HepG2 (cell line): ENCODE measurements around the gene ID3. TPM values are rescaled to one million over a fixed set of nuclear protein-coding genes. Genes with fewer than 3 reads are reported as not detected.

Experiments
- CSRNP2 ChIP-seq: sonication (generic); formaldehyde crosslinking; conservative IDR thresholded peaks from 2 replicates; pipeline ENCODE4 v1.8.0; 2022; ENCODE audit warnings: low read depth, missing genetic modification reagents
- ELF3 ChIP-seq: IDR thresholded peaks from 2 replicates; pipeline ENCODE4 v1.6.1; 2016; ENCODE audit warnings: missing genetic modification reagents, missing compliant biosample characterization
- ELF4 ChIP-seq: sonication (generic); formaldehyde crosslinking; IDR thresholded peaks from 2 replicates; pipeline ENCODE4 v1.5.0; 2020; ENCODE audit warnings: missing genetic modification reagents, mild to moderate bottlenecking, moderate library complexity, borderline replicate concordance
- ERF ChIP-seq: IDR thresholded peaks from 2 replicates; pipeline ENCODE4 v1.6.1; 2018; ENCODE audit warnings: missing biosample characterization, missing genetic modification reagents
- HMG20B ChIP-seq: conservative IDR thresholded peaks from 2 replicates; pipeline ENCODE4 v1.6.1; 2016; ENCODE audit warnings: missing genetic modification reagents, missing compliant biosample characterization
- HOXA5 ChIP-seq: sonication (generic); formaldehyde crosslinking; IDR thresholded peaks from 2 replicates; pipeline ENCODE4 v1.4.0; 2020; ENCODE audit warnings: missing genetic modification reagents
- JUNB ChIP-seq: sonication (generic); formaldehyde crosslinking; IDR thresholded peaks from 2 replicates; pipeline ENCODE4 v1.8.0; 2022; ENCODE audit warnings: missing genetic modification reagents, mild to moderate bottlenecking, borderline replicate concordance
- MED1 ChIP-seq: sonication (generic); formaldehyde crosslinking; IDR thresholded peaks from 2 replicates; pipeline ENCODE4 v1.4.0; 2020; ENCODE audit warnings: missing genetic modification reagents
- NR1H2 ChIP-seq: sonication (generic); formaldehyde crosslinking; IDR thresholded peaks from 2 replicates; pipeline ENCODE4 v1.8.1; 2022; ENCODE audit warnings: low read depth, missing genetic modification reagents, borderline replicate concordance
- SALL2 ChIP-seq: sonication (generic); formaldehyde crosslinking; IDR thresholded peaks from 2 replicates; pipeline ENCODE4 v1.8.1; 2023; ENCODE audit warnings: mild to moderate bottlenecking, missing genetic modification reagents, inconsistent platforms
- SP140L ChIP-seq: sonication (generic); formaldehyde crosslinking; IDR thresholded peaks from 2 replicates; pipeline ENCODE4 v1.4.0; 2020; ENCODE audit warnings: missing genetic modification reagents, borderline replicate concordance
- SRSF4 ChIP-seq: fragments of 200-400 bp; formaldehyde crosslinking; IDR thresholded peaks from one replicate; pipeline ENCODE4 v1.6.1; 2018; ENCODE audit warnings: mild to moderate bottlenecking, low read depth, low read length, moderate library complexity; ENCODE audit not compliant: poor library complexity, severe bottlenecking
- TCF7 ChIP-seq: sonication (generic); IDR thresholded peaks from 2 replicates; pipeline ENCODE4 v1.6.1; 2016; ENCODE audit warnings: antibody characterized with exemption, low read depth
- THAP11 ChIP-seq: IDR thresholded peaks from 2 replicates; pipeline ENCODE4 v1.6.1; 2016; ENCODE audit warnings: missing biosample characterization, missing genetic modification reagents
- TP53 ChIP-seq: sonication (generic); formaldehyde crosslinking; conservative IDR thresholded peaks from 2 replicates; pipeline ENCODE4 v1.4.0; 2020; ENCODE audit warnings: missing genetic modification reagents
- TRIM24 ChIP-seq: sonication (generic); formaldehyde crosslinking; IDR thresholded peaks from 2 replicates; pipeline ENCODE4 v1.8.0; 2022; ENCODE audit warnings: mild to moderate bottlenecking, missing genetic modification reagents
- YEATS4 ChIP-seq: sonication (generic); formaldehyde crosslinking; IDR thresholded peaks from 2 replicates; pipeline ENCODE4 v1.4.0; 2020; ENCODE audit warnings: missing genetic modification reagents, borderline replicate concordance
- ZBTB4 ChIP-seq: sonication (generic); formaldehyde crosslinking; IDR thresholded peaks from 2 replicates; pipeline ENCODE4 v1.4.0; 2020; ENCODE audit warnings: missing genetic modification reagents, mild to moderate bottlenecking, borderline replicate concordance
- ZC3H13 ChIP-seq: sonication (generic); formaldehyde crosslinking; IDR thresholded peaks from 2 replicates; pipeline ENCODE4 v1.8.1; 2023; ENCODE audit warnings: mild to moderate bottlenecking, missing genetic modification reagents, moderate library complexity
- ZNF205 ChIP-seq: IDR thresholded peaks from 2 replicates; pipeline ENCODE4 v1.6.1; 2018; ENCODE audit warnings: missing biosample characterization, missing genetic modification reagents
- ZNF292 ChIP-seq: sonication (generic); formaldehyde crosslinking; IDR thresholded peaks from 2 replicates; pipeline ENCODE4 v1.8.1; 2022; ENCODE audit warnings: mild to moderate bottlenecking, low read depth, missing genetic modification reagents, borderline replicate concordance
- ZNF343 ChIP-seq: sonication (generic); formaldehyde crosslinking; IDR thresholded peaks from 2 replicates; pipeline ENCODE4 v1.4.0; 2020; ENCODE audit warnings: mild to moderate bottlenecking, missing genetic modification reagents
- ZNF530 ChIP-seq: sonication (generic); formaldehyde crosslinking; IDR thresholded peaks from 2 replicates; pipeline ENCODE4 v1.5.0; 2020; ENCODE audit warnings: low read depth, mild to moderate bottlenecking, missing genetic modification reagents
- polyA plus RNA-seq, 8 experiments: library from polyadenylated mRNA; depleted of rRNA in 3 of 8; stranded (reverse) in 7 of 8; unstranded in 1 of 8; fragments of >200 nt; fragmentation: Illumina TruSeq in 4 of 8; extraction: Trizol in 4 of 8; gene quantifications; 2 replicates each; pipeline versions ENCODE4 v1.2.1 to v1.2.3, GENCODE V29; 2011 to 2016; ENCODE audit warnings: low read depth in 4 of 8, missing spikeins in 1 of 8, mixed read lengths in 1 of 8; ENCODE audit not compliant: insufficient read depth in 1 of 8
- total RNA-seq, 5 experiments: library from RNA; depleted of rRNA; stranded (reverse); fragments of >200 nt; fragmentation: Illumina TruSeq; extraction: Trizol; gene quantifications; 2 replicates each; pipeline ENCODE4 v1.2.3, GENCODE V29; 2016; ENCODE audit warnings: low read depth in 1 of 5
- TF ChIP-seq, protein P1 (sequence below): sonication (generic); formaldehyde crosslinking; conservative IDR thresholded peaks from 2 replicates; pipeline ENCODE4 v1.4.0; 2020; ENCODE audit warnings: missing genetic modification reagents
- TF ChIP-seq, protein P2 (sequence below): conservative IDR thresholded peaks from 2 replicates; pipeline ENCODE4 v1.6.1; 2018; ENCODE audit warnings: missing genetic modification reagents

Gene ID3
- total and polyA plus RNA-seq, 2 of the 13 experiments (the other 11 are each of a cell fraction or from before 2014, with no cell fraction given), result 64.8 to 115 TPM

- TF ChIP-seq, protein P1, sequence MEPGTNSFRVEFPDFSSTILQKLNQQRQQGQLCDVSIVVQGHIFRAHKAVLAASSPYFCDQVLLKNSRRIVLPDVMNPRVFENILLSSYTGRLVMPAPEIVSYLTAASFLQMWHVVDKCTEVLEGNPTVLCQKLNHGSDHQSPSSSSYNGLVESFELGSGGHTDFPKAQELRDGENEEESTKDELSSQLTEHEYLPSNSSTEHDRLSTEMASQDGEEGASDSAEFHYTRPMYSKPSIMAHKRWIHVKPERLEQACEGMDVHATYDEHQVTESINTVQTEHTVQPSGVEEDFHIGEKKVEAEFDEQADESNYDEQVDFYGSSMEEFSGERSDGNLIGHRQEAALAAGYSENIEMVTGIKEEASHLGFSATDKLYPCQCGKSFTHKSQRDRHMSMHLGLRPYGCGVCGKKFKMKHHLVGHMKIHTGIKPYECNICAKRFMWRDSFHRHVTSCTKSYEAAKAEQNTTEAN (CRISPR knock-in tag), result no peak
- TF ChIP-seq NR1H2 (CRISPR knock-in tag), result no peak
- TF ChIP-seq, protein P2, sequence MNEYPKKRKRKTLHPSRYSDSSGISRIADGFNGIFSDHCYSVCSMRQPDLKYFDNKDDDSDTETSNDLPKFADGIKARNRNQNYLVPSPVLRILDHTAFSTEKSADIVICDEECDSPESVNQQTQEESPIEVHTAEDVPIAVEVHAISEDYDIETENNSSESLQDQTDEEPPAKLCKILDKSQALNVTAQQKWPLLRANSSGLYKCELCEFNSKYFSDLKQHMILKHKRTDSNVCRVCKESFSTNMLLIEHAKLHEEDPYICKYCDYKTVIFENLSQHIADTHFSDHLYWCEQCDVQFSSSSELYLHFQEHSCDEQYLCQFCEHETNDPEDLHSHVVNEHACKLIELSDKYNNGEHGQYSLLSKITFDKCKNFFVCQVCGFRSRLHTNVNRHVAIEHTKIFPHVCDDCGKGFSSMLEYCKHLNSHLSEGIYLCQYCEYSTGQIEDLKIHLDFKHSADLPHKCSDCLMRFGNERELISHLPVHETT (CRISPR knock-in tag), result no peak
- TF ChIP-seq ELF4, result no peak
- TF ChIP-seq THAP11 (CRISPR knock-in tag), result 0 out of 2 replicates have a peak, but pooled peaks have one; percentile 16
- TF ChIP-seq CSRNP2 (CRISPR knock-in tag), result no peak
- TF ChIP-seq SP140L (CRISPR knock-in tag), result no peak
- no peak; the same call in 1 of the 2 replicates for TF ChIP-seq HMG20B
- TF ChIP-seq ELF3 (CRISPR knock-in tag), result no peak; the same call in 1 of the 2 replicates
- no peak for TF ChIP-seq ZNF530 (CRISPR knock-in tag)
- TF ChIP-seq TRIM24, result no peak
- TF ChIP-seq ZC3H13 (CRISPR knock-in tag), result no peak
- no peak for TF ChIP-seq SALL2
- TF ChIP-seq TP53 (CRISPR knock-in tag), result no peak
- TF ChIP-seq ERF, result no peak
- no peak for TF ChIP-seq ZNF205
- TF ChIP-seq YEATS4 (CRISPR knock-in tag), result no peak
- peak; percentile 95 for TF ChIP-seq ZNF292 (CRISPR knock-in tag)
- no peak for TF ChIP-seq HOXA5 (CRISPR knock-in tag)
- no peak; the same call in 1 of the 2 replicates for TF ChIP-seq MED1 (CRISPR knock-in tag)
- no peak for TF ChIP-seq TCF7
- no peak for TF ChIP-seq JUNB (CRISPR knock-in tag)
- TF ChIP-seq SRSF4, result no peak
- 0 out of 2 replicates have a peak, but pooled peaks have one; percentile 44 for TF ChIP-seq ZNF343 (CRISPR knock-in tag)
- TF ChIP-seq ZBTB4 (CRISPR knock-in tag), result 0 out of 2 replicates have a peak, but pooled peaks have one; percentile 28
Measured at GRCh38 chr1:23594927-23595353, 35.6 kb upstream of the ID3 start (continued).
